ENCODE measurements around the gene KRT4.

DNA sequence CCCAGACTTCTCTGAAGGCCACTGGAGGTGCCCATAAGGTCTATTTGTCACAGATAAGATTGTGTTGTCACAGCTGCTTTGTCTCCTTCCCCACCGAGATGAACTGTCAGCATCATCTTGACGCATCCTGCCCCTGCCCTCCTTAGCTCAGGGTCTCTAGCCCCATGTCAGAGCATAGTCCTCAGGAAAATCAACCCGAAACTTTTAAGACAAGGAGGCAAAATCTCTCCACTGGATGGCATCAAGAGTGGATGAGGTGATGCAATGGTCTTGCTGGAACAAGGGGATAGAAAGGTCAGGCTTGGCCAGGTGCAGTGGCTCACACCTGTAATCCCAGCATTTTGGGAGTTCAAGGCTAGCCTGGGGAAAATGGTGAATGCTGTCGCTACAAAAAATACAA is 12.0 kb upstream of the KRT4 start:
- TF ChIP-seq, protein P1, sequence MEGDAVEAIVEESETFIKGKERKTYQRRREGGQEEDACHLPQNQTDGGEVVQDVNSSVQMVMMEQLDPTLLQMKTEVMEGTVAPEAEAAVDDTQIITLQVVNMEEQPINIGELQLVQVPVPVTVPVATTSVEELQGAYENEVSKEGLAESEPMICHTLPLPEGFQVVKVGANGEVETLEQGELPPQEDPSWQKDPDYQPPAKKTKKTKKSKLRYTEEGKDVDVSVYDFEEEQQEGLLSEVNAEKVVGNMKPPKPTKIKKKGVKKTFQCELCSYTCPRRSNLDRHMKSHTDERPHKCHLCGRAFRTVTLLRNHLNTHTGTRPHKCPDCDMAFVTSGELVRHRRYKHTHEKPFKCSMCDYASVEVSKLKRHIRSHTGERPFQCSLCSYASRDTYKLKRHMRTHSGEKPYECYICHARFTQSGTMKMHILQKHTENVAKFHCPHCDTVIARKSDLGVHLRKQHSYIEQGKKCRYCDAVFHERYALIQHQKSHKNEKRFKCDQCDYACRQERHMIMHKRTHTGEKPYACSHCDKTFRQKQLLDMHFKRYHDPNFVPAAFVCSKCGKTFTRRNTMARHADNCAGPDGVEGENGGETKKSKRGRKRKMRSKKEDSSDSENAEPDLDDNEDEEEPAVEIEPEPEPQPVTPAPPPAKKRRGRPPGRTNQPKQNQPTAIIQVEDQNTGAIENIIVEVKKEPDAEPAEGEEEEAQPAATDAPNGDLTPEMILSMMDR (IDR thresholded peaks at IDR 0.05 in 2 of 3, conservative IDR thresholded peaks at IDR 0.05 in 1 of 3; ENCODE audit: borderline replicate concordance in 1 of 3, insufficient read depth in 1 of 3, low read depth in 2 of 3, low read length in 2 of 3) = no peak
- TF ChIP-seq EZH2 (IDR thresholded peaks at IDR 0.05) = no peak
- TF ChIP-seq, protein P2, sequence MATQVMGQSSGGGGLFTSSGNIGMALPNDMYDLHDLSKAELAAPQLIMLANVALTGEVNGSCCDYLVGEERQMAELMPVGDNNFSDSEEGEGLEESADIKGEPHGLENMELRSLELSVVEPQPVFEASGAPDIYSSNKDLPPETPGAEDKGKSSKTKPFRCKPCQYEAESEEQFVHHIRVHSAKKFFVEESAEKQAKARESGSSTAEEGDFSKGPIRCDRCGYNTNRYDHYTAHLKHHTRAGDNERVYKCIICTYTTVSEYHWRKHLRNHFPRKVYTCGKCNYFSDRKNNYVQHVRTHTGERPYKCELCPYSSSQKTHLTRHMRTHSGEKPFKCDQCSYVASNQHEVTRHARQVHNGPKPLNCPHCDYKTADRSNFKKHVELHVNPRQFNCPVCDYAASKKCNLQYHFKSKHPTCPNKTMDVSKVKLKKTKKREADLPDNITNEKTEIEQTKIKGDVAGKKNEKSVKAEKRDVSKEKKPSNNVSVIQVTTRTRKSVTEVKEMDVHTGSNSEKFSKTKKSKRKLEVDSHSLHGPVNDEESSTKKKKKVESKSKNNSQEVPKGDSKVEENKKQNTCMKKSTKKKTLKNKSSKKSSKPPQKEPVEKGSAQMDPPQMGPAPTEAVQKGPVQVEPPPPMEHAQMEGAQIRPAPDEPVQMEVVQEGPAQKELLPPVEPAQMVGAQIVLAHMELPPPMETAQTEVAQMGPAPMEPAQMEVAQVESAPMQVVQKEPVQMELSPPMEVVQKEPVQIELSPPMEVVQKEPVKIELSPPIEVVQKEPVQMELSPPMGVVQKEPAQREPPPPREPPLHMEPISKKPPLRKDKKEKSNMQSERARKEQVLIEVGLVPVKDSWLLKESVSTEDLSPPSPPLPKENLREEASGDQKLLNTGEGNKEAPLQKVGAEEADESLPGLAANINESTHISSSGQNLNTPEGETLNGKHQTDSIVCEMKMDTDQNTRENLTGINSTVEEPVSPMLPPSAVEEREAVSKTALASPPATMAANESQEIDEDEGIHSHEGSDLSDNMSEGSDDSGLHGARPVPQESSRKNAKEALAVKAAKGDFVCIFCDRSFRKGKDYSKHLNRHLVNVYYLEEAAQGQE (IDR thresholded peaks at IDR 0.05; ENCODE audit: low read depth) = no peak
- no peak for TF ChIP-seq POLR2A (IDR thresholded peaks at IDR 0.05; ENCODE audit: borderline replicate concordance, extremely low read depth, insufficient read depth, insufficient read length)
- no peak for TF ChIP-seq ELF1 (IDR thresholded peaks at IDR 0.05; ENCODE audit: borderline replicate concordance, low read depth)
- TF ChIP-seq JUND (IDR thresholded peaks at IDR 0.05) = no peak
- TF ChIP-seq POLR2AphosphoS5 (IDR thresholded peaks at IDR 0.05; ENCODE audit: low read depth, low read length) = no peak
- TF ChIP-seq, protein P3, sequence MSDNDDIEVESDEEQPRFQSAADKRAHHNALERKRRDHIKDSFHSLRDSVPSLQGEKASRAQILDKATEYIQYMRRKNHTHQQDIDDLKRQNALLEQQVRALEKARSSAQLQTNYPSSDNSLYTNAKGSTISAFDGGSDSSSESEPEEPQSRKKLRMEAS (IDR thresholded peaks at IDR 0.05) = no peak
- TF ChIP-seq RAD21 (IDR thresholded peaks at IDR 0.05; ENCODE audit: low read depth) = no peak
- no peak for TF ChIP-seq EZH2phosphoT487 (IDR thresholded peaks at IDR 0.05; ENCODE audit: borderline replicate concordance)
